Activated gamma-delta T cell treated with anti-CD3 and anti-CD28 coated beads, Interleukin-2, amount 50 U/mL, for 16 hours (primary cell): Measurements from ENCODE around the gene ERBB4.
"Not testable (repeated sequence)": the region's sequence is repeated elsewhere in the genome, so short reads cannot be mapped to it uniquely, and the experiment has no call there.

Experiments
- DNase-seq: peaks from one replicate; pipeline ENCODE4 v3.0.0-alpha.2; 2020; ENCODE audit warnings: low read depth

ERBB4 gene

GRCh38 chr2:212136216-212136795 is 402.3 kb downstream of the ERBB4 start:
- no peak for DNase-seq

- no peak for DNase-seq
Measured at GRCh38 chr2:212135739-212136138, 402.9 kb downstream of the ERBB4 start.

- DNase-seq = no peak
Measured at GRCh38 chr2:212133337-212133736, 405.3 kb downstream of the ERBB4 start.

- DNase-seq = no peak
Measured at GRCh38 chr2:212124598-212124997, 414.0 kb downstream of the ERBB4 start.

- no peak for DNase-seq
Measured at GRCh38 chr2:212119591-212119990, 419.0 kb downstream of the ERBB4 start.

GRCh38 chr2:212117926-212118325 is 420.7 kb downstream of the ERBB4 start:
- DNase-seq = no peak

- DNase-seq = no peak
Measured at GRCh38 chr2:212114489-212114888, 424.1 kb downstream of the ERBB4 start.

- no peak for DNase-seq
Measured at GRCh38 chr2:212112401-212112800, 426.2 kb downstream of the ERBB4 start.

- no peak for DNase-seq
Measured at GRCh38 chr2:212109792-212110680, 428.6 kb downstream of the ERBB4 start.

- DNase-seq = no peak
Measured at GRCh38 chr2:212109217-212109616, 429.4 kb downstream of the ERBB4 start.

- DNase-seq = no peak
Measured at GRCh38 chr2:212107989-212108388, 430.6 kb downstream of the ERBB4 start.

GRCh38 chr2:212107014-212107413 is 431.6 kb downstream of the ERBB4 start:
- no peak for DNase-seq

GRCh38 chr2:212106536-212106935 is 432.1 kb downstream of the ERBB4 start:
- DNase-seq = not testable (repeated sequence)

GRCh38 chr2:212099658-212100057 is 438.9 kb downstream of the ERBB4 start:
- DNase-seq = no peak

- DNase-seq = no peak
Measured at GRCh38 chr2:212098966-212099365, 439.6 kb downstream of the ERBB4 start.

GRCh38 chr2:212097001-212097400 is 441.6 kb downstream of the ERBB4 start:
- no peak for DNase-seq

- no peak for DNase-seq
Measured at GRCh38 chr2:212089873-212090272, 448.7 kb downstream of the ERBB4 start.

- DNase-seq = no peak
Measured at GRCh38 chr2:212088353-212088752, 450.2 kb downstream of the ERBB4 start.

GRCh38 chr2:212083492-212083891 is 455.1 kb downstream of the ERBB4 start:
- DNase-seq = no peak

- no peak for DNase-seq
Measured at GRCh38 chr2:212078103-212078502, 460.5 kb downstream of the ERBB4 start.

GRCh38 chr2:212076456-212076855 is 462.1 kb downstream of the ERBB4 start:
- DNase-seq = no peak

GRCh38 chr2:212073360-212073759 is 465.2 kb downstream of the ERBB4 start:
- DNase-seq = no peak

GRCh38 chr2:212066546-212066945 is 472.1 kb downstream of the ERBB4 start:
- DNase-seq = no peak

- no peak for DNase-seq
Measured at GRCh38 chr2:212064318-212064717, 474.3 kb downstream of the ERBB4 start.
